Stimulated activated CD4-positive, alpha-beta T cell treated with anti-CD3 and anti-CD28 coated beads, Interleukin-4, amount 100 ng/mL, for 24 hours (primary cell): ENCODE measurements around the gene NLRP6.
"Not testable (repeated sequence)": the region's sequence is repeated elsewhere in the genome, so short reads cannot be mapped to it uniquely, and the experiment has no call there.

Experiments used
- DNase-seq: peaks from one replicate; pipeline ENCODE4 v3.0.0-alpha.2; 2020

The NLRP6 gene

DNA sequence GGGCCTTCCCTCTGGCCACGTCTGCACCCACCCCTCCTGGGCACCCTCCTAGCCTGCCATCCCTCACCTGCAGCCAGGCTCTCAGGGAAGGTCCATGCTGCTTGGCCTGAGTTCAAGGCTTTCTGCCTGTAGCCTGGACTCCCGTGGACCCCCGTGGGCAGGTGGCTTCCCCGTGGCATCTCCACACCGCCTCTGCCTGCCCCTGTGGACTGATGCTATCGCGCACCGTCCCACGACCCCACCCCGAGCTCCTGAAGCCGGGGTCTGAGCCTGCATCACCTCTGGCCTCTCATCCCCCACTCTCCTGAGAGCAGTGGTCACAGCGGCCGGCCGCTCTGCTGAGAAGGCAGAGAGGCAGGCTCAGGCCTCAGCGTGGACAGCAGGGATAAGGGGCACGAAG, 16.6 kb downstream of the NLRP6 start:
- DNase-seq: no peak

DNA sequence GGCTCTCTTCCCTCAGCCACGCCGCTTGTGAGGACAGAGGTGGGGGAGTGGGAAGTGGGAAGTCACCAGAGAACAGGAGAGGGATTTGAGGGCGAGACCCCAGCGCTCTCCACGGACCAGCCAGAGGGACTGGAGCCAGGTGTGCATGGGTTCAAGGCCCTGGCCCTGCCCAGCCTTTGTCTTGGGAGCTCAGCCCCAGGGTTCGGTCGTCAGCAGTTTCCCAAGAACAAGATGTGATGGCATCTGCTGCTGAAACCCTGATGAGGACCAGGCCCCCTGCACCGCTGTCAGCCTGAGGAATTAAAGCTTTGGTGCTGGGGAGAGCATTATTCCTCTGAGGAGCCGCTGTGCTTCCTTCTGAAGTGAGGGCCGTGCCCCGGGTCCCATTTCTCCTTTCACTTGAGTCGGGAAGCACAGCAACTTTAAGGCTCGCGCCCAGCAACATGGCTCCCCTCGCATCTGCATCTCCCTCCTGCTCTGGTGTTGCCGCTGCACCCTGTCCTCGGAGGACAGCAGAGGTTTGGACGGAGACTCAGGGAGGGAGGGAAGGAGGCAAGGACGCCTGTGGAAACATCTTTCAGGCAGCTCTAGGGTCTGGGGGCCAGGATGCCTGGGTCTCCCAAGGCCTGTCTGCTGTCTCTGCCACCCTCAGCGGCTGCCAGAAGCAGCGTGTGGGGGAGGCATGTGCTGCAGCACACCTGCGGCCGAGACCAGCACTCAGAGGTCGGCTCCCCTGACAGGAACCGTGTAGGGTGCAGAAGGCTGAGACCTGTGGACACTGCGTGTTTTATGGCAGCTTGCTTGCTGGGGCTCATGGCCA, 17.4 kb downstream of the NLRP6 start:
- no peak for DNase-seq

DNA sequence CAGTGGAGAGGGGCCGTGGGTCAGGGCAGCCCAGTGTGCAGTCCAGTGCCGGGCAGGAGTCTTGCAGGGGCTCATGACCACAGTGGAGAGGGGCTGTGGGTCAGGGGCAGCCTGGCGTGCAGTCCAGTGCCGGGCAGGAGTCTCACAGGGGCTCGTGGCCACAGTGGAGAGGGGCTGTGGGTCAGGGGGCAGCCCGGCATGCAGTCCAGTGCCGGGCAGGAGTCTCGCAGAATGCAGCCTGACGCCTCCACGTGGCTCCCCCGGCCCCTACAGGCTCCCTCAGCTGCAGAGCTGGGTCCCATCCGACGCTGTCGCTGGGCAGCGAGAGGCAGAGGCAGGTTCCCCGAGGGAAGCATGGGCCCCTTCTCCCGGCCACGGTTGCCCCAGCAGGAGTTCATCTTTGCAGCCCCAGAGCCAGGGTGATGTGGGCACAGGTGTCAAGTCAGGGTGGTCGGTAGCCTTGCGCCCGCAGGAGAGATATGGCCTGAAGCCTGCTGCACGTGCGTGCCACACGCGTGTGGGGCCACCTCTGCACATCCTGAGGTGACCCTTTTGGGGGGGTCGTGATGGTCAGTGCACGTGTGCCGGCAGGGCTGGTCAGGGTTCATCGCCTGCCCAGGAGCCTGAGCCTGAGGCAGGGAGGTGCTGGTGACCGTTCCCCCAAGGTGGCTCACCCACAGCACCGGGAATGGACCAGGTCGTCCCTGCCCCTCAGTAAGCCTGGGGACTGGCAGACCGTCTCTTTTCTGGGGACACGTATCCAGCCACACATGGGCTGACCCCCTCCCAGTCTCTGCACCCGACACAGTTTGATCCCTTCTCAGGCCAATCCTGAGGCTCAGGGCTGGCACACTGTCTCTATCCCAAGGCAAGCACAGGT, 18.2 kb downstream of the NLRP6 start:
- DNase-seq: no peak

DNA sequence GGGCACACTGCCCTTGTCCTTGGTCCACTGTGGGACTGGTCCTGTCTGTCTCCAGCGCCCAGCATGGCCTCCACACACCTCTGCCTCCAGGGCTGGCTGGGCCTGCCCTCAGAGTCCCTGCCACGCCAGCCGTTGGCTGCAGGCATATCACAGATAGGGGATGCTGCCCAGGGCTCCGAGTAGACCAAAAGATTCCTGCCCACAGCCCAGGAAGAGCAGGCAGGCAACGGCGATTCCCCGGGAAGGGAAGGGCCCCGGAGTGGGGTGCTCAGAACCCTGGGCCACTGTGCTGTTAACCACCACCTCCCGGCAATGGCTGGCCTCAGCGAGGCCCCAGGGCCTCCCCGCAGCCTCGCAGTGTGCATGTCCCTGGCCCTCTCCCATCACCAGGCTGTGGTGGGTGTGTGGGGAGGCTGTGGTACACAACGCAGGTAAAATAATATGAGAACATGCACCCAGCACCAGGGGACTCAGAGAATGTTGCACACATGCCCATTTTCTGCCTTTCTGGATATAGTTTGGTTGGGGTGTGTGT, 18.9 kb downstream of the NLRP6 start:
- DNase-seq: no peak

DNA sequence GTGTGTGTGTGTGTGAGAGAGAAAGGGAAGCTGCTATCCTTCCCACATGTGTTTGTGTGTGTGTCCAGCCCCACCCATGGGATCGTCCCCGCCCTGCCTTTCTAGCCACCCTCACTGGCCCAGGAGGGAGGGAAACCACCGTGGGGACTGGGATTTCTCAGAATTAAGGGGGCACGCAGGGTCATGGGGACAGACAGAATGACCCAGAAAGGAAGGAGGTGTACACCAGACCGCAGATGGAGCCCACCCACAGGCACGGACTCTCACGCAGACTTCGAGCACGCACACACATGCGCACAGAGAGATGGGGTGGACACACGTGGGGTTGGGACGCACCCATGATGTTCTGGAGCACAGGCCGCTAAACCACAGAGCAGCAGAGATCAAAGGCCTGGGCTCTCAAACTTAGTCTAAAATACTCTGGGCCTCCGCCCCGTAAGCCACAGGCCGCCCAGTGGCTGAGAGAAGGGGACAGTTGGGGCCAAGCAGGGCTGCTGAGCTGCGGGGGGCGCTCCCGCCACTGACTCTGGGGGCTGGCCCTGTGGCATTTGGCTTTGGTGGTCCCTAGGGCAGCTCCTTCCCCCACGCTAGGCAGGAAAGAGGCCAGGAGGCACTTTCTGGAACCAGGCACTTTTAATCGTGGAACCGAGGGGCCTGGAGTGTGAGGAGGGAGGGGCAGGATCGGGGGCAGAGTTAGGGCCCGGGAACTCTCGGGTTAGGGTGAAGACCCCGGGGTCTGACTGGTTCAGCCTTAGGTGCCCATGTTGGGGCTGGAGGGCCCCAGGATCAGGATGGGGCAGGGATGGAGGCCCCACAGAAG, 19.6 kb downstream of the NLRP6 start:
- no peak for DNase-seq

DNA sequence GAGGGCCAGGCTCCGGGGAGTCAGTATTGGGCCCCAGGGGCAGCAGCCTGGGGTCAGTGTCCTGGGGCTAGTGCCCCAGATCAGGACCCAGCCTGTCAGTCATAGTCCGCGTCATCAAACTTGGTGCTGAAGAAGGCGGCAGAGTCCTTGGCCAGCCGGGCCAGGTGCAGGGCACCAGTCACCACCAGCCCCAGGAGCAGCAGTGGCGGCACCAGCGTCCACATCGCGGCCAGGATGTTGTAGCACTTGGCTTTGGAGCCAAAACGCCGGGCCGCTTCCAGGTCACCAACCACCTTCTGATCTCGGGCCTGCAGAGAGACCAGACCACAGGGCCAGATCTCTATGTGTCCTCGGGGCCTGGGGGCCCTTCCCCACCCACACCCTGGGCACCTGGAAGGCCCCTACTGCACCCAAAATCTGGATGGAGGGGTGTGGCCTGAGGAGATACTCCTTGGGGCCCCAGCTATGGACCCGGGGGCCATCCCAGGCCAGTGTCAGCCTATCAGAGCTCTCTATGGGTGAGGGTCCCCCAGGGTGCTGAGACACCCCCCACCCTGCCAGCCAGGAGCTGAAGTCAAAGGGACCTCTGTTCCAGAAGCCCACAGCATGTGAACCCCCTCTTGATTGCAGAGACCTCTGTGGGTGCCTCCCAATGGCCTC, 20.3 kb downstream of the NLRP6 start:
- DNase-seq: no peak

DNA sequence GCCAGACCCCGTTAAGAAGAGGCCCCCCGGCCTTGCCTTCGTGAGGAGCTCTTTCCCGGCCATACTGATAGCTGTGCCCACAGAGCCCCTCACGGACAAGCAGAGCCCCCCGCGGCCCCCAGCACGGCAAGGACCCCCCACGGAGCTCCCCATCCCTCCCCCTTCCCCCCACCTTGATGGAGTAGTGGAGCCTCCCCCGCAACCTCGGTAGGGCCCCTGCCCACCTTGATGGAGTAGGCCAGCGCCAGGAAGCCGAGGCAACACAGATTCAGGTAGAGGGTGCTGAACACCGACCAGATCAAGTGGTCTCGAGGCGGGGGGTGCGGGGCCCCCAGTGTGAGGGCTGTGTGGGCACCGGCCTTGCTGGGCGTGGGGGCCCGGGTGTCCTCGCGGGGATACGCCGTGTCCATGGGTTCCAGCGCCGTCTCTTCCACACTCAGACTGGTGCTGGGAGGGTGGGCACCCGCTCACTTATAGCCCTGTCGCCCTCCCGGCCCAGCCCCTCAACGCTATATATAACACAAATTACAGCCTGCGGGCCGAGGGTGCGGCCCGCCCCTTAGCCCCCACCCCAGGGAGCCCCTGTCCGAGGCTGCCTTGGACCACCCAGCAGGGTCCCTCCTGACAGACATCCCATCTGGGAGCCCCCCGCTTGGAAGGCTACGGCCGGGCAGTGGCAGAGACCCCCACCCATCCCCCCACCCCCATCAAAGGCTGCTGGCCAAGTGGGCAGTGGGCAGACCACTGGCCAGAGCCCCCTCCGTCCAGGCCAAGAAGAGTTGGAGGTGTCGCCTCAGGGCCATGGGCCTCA, 21.1 kb downstream of the NLRP6 start, which contains the start of gene IFITM5:
Gene IFITM5, minus strand, starts transcription at position 446 of the 811 bp plus-strand sequence. Its CDS starts 36 bp downstream, at position 410.
- no peak for DNase-seq

DNA sequence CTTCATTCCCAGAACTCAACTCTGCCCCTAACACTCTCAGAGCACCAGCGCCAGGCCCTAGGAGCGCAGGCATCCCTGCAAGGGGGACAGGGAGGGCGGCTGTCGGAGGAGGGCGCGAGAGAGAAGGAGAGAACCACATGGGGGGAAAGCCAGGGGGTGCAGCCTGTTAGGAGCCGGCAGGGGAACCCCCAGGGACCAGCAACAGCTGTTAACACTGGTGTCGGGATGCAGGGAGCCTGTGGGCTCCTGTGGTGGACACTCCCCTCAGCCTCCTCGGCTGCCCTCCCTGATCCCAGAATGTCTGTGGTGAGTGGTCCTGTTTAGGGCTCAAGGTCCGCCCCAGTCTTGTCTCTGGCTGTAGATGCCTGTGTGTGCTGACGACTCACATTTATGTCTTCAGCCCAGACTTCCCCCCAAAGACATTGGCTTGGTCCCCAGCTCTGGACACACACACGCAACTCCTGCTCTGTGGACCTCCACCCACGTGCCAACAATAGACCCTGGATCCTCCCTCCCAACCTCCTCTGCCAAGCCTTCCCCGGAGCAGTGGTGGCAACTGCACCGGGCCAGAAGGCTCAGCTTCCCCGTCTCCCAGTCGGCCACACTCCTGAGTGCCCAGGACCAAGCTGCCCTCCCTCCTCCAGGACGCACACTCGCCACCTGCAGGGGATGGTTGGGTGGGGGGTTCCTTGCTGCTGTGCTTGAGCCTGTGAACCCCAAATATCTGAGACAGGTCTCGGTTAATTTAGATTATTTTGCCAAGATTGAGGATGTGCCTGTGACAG, 21.9 kb downstream of the NLRP6 start:
- DNase-seq: no peak

DNA sequence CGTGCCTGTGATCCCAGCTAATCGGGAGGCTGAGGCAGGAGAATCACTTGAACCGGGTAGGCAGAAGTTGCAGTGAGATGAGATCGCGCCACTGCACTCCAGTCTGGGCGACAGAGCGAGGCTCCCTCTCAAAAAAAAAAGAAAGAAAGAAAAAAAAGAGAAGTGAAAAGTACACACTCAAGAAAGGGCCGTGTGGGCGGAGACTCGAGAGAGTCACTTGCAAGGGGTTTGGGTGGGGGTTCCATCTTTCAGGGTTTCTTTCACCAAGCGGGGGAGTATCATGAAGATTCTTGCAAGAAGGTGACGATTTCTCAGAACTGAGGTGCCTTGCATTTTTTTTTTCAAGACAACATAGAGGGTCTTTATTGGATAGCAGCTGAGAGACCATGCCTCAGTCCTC, 25.2 kb downstream of the NLRP6 start:
- no peak for DNase-seq

DNA sequence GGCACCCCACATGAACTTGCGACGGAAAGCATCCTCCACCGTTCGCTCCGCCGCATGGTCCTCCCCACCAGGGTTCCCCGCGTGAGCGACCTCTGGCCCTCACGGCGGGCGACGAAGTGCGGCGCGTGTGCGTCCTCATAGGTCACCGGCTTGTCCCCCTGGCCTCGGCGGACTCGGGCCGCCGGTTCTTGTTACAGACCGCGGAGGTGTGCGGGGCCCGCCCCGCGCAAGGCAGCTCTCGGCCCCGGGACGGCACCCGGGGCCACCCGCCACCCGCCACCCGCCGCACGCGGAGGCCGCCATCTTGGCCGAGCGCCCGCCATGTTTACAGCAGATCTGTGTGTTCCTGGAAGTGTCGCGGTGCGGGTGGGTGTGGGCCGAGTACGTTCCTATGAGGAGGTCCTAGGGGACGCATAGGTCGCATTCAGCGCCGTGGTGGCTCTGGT, 25.9 kb downstream of the NLRP6 start:
- DNase-seq: no peak

DNA sequence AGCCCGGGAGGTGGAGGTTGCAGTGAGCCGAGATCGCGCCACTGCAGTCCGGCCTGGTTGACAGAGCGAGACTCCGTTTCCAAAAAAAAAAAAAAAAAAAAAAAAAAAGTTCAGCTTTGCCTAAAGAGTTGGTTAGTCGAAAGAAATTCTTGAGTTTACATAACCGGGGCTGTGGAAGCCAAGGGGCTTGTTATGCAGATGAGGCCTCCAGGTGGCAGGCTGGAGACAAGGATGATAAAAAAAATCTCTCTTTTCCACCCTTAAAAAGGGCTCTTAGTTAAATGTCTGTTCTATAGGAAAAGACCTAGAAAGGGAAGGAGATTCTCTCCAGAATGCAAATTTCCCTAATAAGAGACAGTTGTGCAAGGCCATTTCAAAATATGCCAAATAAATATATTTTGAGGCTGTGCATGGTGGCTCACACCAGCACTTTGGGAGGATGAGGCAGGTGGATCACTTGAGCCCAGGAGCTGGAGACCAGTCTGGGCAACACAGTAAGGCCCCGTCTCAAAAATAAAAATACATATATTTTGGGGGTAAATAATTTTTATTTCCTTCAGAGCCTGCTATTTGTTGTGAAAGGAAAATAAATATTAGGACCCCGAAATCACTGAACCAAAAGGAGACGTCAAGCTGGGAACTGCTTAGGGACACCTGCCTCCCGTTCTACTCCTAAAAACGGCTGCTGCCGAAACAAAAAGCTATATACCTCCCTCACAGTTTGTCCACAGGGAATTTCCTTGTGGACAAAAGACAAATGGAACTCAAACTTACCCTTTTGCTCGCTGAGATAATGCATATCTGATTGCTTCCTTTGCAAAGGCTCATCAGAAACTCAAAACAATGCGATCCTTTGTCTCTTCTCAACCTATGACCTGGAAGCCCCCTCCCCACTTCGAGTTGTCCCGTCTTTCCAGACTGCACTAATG, 27.0 kb downstream of the NLRP6 start:
- peak; percentile 62 for DNase-seq

DNA sequence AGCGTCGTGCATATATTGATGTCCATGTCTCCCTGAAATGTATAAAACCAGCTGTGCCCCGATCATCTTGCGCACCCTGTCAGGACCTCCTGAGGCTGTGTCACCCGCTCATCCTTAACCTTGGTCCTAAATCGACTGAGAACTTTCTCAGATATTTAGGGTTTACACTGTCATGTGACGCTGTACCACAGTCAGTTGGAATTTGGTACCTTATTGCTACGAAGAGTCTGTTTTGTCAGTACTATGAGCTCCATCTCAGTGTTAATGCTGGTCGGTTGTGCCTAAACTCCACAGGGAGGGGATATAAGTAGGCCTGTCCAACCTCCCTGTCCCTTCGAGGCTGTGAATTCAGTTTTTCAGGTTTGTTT, 27.6 kb downstream of the NLRP6 start:
- DNase-seq: no peak

DNA sequence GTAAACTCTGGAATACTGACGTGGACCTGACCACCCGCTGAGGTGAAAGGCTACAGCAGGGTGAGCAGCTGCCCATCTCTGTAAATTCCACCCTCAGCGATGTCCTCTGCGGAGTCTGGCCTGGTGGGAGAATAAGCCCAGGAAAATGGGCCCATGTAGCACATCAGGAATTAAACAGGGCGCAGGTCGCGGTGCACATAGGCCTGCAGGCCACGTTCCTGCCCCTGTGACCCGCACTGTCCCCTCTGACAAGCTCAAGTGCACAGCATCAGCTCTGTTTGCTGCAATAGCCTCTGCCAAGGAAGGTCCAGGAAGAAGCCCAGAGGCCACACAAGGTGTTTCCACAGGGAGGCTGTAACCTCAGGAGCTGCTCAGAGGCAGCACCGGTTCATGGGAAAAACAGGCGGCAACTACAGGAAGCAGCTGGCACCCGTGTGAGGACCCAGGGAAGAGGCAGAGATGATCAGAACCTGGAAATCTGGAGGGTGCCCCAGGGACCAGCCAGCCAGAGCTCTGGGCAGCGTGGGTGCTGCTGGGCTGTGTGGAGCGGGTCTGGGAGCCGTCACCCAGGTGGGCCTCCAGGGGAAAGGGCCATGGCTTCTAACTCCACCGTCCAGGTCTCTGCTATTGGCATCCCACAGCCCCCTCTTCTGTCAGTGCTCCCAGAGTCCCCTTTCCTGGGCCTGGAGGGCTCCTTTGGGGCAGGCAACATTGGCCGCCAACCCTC, 28.6 kb downstream of the NLRP6 start:
- DNase-seq: no peak

DNA sequence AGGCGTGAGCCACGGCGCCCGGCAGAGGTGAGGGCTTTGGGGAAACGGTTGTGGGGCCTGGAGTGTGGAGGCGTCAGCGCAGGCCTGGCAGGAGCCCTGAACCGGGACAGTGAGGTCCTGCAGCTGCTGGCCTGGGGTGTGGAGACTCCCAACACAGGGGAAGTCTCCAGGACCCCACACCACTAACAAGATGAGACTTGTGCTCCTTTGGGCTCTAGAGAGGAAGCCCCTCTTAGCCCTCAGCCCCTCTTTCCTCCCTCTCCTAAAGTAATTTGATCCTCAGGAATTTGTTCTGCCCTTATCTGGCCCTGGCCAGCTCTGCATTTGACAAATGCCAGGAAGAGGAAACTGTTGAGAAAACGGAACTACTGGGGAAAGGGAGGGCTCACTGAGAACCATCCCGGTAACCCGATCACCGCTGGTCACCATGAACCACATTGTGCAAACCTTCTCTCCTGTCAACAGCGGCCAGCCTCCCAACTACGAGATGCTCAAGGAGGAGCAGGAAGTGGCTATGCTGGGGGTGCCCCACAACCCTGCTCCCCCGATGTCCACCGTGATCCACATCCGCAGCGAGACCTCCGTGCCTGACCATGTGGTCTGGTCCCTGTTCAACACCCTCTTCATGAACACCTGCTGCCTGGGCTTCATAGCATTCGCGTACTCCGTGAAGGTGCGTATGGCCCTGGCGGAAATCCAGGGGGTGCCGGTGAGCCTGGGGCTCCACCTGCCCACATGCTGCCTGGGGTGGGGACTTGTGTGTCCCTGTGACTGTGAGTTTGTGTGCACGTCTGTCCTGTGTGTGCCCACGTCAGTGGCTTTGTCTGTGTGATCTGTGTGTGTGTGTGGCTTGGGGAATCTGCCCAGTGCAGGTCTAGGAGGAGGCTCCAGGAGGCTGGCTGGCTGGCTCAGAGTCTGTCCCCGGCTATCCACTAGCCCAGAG, 29.8 kb downstream of the NLRP6 start, which contains the start of gene IFITM2:
Gene IFITM2, plus strand, starts transcription at position 51 of the 943 bp plus-strand sequence. Its CDS starts 377 bp downstream, at position 428.
- DNase-seq: peak; percentile 45

DNA sequence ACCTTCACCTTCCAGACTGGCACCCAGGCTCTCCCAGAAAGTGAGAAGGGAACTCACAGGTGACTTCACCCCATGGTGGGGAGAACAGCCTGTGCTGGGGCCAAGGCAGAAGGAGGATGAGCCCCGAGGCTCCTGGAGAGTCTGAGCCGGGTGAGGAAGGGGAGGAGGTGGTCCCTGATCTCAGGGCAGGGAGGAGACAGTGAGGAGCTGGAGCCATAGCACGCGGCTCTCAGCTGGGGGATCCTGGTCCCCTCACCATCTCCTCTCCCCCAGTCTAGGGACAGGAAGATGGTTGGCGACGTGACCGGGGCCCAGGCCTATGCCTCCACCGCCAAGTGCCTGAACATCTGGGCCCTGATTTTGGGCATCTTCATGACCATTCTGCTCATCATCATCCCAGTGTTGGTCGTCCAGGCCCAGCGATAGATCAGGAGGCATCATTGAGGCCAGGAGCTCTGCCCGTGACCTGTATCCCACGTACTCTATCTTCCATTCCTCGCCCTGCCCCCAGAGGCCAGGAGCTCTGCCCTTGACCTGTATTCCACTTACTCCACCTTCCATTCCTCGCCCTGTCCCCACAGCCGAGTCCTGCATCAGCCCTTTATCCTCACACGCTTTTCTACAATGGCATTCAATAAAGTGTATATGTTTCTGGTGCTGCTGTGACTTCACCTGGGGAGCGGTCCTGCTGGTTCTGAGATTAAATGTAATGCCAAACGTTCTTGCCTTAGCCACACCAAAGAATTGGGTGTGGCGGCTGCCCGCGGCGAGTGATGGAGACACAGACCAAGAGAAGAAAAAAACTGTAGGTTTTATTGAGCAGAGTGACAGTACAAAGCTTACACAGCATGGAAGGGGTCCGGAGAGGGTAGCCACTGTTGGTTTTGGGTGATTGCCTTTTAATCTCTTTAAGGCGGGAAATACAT, 30.8 kb downstream of the NLRP6 start:
- DNase-seq: not testable (repeated sequence)

DNA sequence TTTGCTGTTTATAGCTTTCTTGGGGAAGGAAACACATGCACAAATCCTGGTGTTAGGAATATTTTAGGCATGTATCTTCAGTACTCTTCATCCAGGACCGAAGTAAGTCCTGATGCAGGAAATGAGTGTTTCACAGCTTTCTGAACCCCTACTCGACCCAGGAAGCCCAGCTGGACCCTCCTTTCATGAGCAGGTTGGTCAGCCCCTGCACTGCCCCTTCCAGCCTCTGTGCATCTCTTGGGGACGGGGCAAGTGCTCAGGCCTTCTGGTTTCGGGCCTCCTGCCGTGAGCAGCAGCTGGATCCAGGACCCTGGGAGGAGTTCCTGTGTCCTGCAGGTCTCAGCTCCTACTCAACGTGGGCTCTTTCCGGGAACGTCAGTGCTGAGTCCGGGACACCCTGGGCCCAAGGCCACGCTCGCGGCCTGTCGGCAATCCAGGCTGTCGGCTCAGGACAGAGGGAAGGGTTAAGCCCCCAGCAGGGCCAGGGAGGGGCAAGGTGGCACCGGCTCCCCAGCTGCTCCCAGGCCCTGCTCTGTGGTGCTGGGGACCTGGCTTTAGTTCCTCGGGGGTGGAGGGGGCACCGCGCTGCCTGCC, 31.9 kb downstream of the NLRP6 start:
- DNase-seq: not testable (repeated sequence)
